HG02973 (cell line): ENCODE results near the gene S100A2.
"Not testable (repeated sequence)": the region's sequence is repeated elsewhere in the genome, so short reads cannot be mapped to it uniquely, and the experiment has no call there.

Experiments used
- ATAC-seq: cut with Tn5 transposase; IDR thresholded peaks from one replicate; pipeline ENCODE4 v1.9.1; 2021; ENCODE audit warnings: moderate library complexity; ENCODE audit not compliant: unreplicated experiment

The S100A2 gene

GRCh38 chr1:153534226-153534924 is 31.3 kb downstream of the S100A2 start:
- no peak for ATAC-seq

GRCh38 chr1:153533689-153534201 is 31.9 kb downstream of the S100A2 start:
- no peak for ATAC-seq

GRCh38 chr1:153532769-153533599 is 32.7 kb downstream of the S100A2 start:
- ATAC-seq: no peak

GRCh38 chr1:153532181-153532580 is 33.5 kb downstream of the S100A2 start:
- ATAC-seq: no peak

- no peak for ATAC-seq
Observed at GRCh38 chr1:153531638-153532037, 34.0 kb downstream of the S100A2 start.

GRCh38 chr1:153527683-153528040 is 38.0 kb downstream of the S100A2 start:
- no peak for ATAC-seq

GRCh38 chr1:153527023-153527682 is 38.5 kb downstream of the S100A2 start:
- ATAC-seq: no peak

GRCh38 chr1:153526132-153526543 is 39.5 kb downstream of the S100A2 start:
- no peak for ATAC-seq

GRCh38 chr1:153525088-153525728 is 40.4 kb downstream of the S100A2 start:
- ATAC-seq: no peak

GRCh38 chr1:153522353-153523048 is 43.1 kb downstream of the S100A2 start:
- ATAC-seq: not testable (repeated sequence)

GRCh38 chr1:153521808-153522207 is 43.8 kb downstream of the S100A2 start:
- not testable (repeated sequence) for ATAC-seq

- ATAC-seq: no peak
Observed at GRCh38 chr1:153520818-153521476, 44.7 kb downstream of the S100A2 start.

- not testable (repeated sequence) for ATAC-seq
Observed at GRCh38 chr1:153520137-153520691, 45.4 kb downstream of the S100A2 start.

- no peak for ATAC-seq
Observed at GRCh38 chr1:153519242-153519641, 46.4 kb downstream of the S100A2 start.

GRCh38 chr1:153515504-153516394 is 49.9 kb downstream of the S100A2 start:
- no peak for ATAC-seq

GRCh38 chr1:153513666-153514065 is 52.0 kb downstream of the S100A2 start:
- ATAC-seq: no peak

GRCh38 chr1:153513023-153513422 is 52.6 kb downstream of the S100A2 start:
- no peak for ATAC-seq
